HepG2 (cell line): ENCODE measurements around the gene ENAH. TPM values are rescaled to one million over a fixed set of nuclear protein-coding genes. Genes with fewer than 3 reads are reported as not detected.
A peak's percentile ranks its signal among the peaks of the same experiment; 100 is the strongest.

Experiments
- ATAC-seq: fragments of 200-7000 bp; cut with Tn5 transposase; 3 replicates; pipeline ENCODE4 v1.9.1; 2020; ENCODE audit warnings: mild to moderate bottlenecking, moderate library complexity
- BruUV-seq: library from RNA; stranded (reverse); fragments of 400-500 nt; replicated peaks from 2 replicates; lab custom pipeline; 2021; lab: Mats Ljungman, UMichigan
- CTCF ChIA-PET: fragments of 300-600 bp; formaldehyde crosslinking; extraction: SDS; loops from one replicate; lab custom pipeline; 2021; ENCODE audit warnings: low total read pairs, inconsistent platforms, low intra/inter-chr PET ratio; lab: Yijun Ruan, JAX
- POLR2A ChIA-PET: fragments of 350-600 bp; sonication (Branson Sonifier 250); formaldehyde crosslinking; loops from one replicate; lab custom pipeline; 2020; ENCODE audit warnings: antibody characterized with exemption, inconsistent platforms; lab: Yijun Ruan, JAX
- DNase-seq: peaks from one replicate; pipeline ENCODE4 v3.0.0-alpha.2; 2015; ENCODE audit warnings: low spot score
- FAIRE-seq: peaks from 3 replicates; lab custom pipeline; 2011; peaks lifted over from hg19 to GRCh38; lab: Jason Lieb, UNC
- H2AFZ ChIP-seq: one replicate; pipeline ENCODE4 v1.6.1; 2011; ENCODE audit warnings: low read length, inconsistent platforms
- H3K27ac ChIP-seq: fragments of 300-600 bp; 3 replicates; pipeline ENCODE4 v1.8.0; 2011; ENCODE audit warnings: mixed run types, mild to moderate bottlenecking, mixed read lengths, low read length, inconsistent platforms; ENCODE audit not compliant: insufficient read depth; ENCODE audit errors: extremely low read length
- H3K27me3 ChIP-seq, 2 experiments: fragments of 200-600 bp in 1 of 2; 2 replicates in 1 of 2; 3 replicates in 1 of 2; pipeline versions ENCODE4 v1.6.0 to v1.8.0; 2011; ENCODE audit warnings: low read length in 2 of 2, mild to moderate bottlenecking in 2 of 2, moderate library complexity in 2 of 2, inconsistent platforms in 1 of 2; ENCODE audit not compliant: insufficient read depth in 2 of 2, control insufficient read depth in 1 of 2
- H3K36me3 ChIP-seq, 2 experiments: fragments of 200-600 bp in 1 of 2; replicated peaks in 1 of 2; 2 replicates in 1 of 2; 3 replicates in 1 of 2; pipeline versions ENCODE4 v1.5.1 to v1.8.0; 2011; ENCODE audit warnings: low read length in 2 of 2, inconsistent platforms in 1 of 2; ENCODE audit not compliant: insufficient read depth in 2 of 2, control insufficient read depth in 1 of 2
- H3K4me1 ChIP-seq: 2 replicates; pipeline ENCODE4 v1.5.1; 2012; ENCODE audit warnings: low read length, inconsistent platforms; ENCODE audit not compliant: insufficient read depth
- H3K4me2 ChIP-seq: 2 replicates; pipeline ENCODE4 v1.6.0; 2011; ENCODE audit warnings: low read depth, low read length, inconsistent platforms
- H3K4me3 ChIP-seq, 3 experiments: fragments of 200-600 bp in 1 of 3; sonication (generic), shearing (Covaris generic) in 1 of 3; replicated peaks in 1 of 3; 2 replicates each; pipeline ENCODE4 v1.5.1; 2011 to 2016; ENCODE audit warnings: low read length in 3 of 3, inconsistent platforms in 2 of 3, low read depth in 2 of 3, mild to moderate bottlenecking in 2 of 3, control low read depth in 1 of 3, mixed read lengths in 1 of 3; ENCODE audit not compliant: insufficient read depth in 1 of 3
- H3K79me2 ChIP-seq: one replicate; pipeline ENCODE4 v1.6.1; 2011; ENCODE audit warnings: low read length, inconsistent platforms; ENCODE audit not compliant: insufficient read depth
- H3K9ac ChIP-seq: 2 replicates; pipeline ENCODE4 v1.6.0; 2011; ENCODE audit warnings: mild to moderate bottlenecking, low read depth, low read length, inconsistent platforms; ENCODE audit not compliant: insufficient read depth
- H3K9me3 ChIP-seq: 2 replicates; pipeline ENCODE4 v1.5.1; 2012; ENCODE audit warnings: mild to moderate bottlenecking, low read length
- H4K20me1 ChIP-seq: 2 replicates; pipeline ENCODE4 v1.6.0; 2011; ENCODE audit warnings: inconsistent platforms, mild to moderate bottlenecking, low read length, moderate library complexity; ENCODE audit not compliant: insufficient read depth
- AGO1 ChIP-seq: fragments of 200-400 bp; formaldehyde crosslinking; IDR thresholded peaks from 2 replicates; pipeline ENCODE4 v1.6.1; 2017; ENCODE audit warnings: mild to moderate bottlenecking, low read depth, low read length, moderate library complexity; ENCODE audit not compliant: poor library complexity, severe bottlenecking
- KDM5B ChIP-seq: sonication (generic); formaldehyde crosslinking; IDR thresholded peaks from 2 replicates; pipeline ENCODE4 v1.4.0; 2020; ENCODE audit warnings: missing genetic modification reagents, mild to moderate bottlenecking, borderline replicate concordance
- MBNL3 ChIP-seq: fragments of 250-450 bp; sonication (Bioruptor Pico); conservative IDR thresholded peaks from 2 replicates; pipeline ENCODE4 v1.8.0; 2022; ENCODE audit warnings: mild to moderate bottlenecking, inconsistent platforms
- NFE2L1 ChIP-seq: sonication (generic); formaldehyde crosslinking; IDR thresholded peaks from 2 replicates; pipeline ENCODE4 v1.4.0; 2020; ENCODE audit warnings: missing genetic modification reagents, mild to moderate bottlenecking, borderline replicate concordance
- RXRA ChIP-seq: sonication (generic); formaldehyde crosslinking; IDR thresholded peaks from 2 replicates; pipeline ENCODE4 v1.5.1; 2020; ENCODE audit warnings: missing genetic modification reagents
- TBX3 ChIP-seq: fragments of 450-650 bp; IDR thresholded peaks from 2 replicates; pipeline ENCODE4 v1.6.1; 2017; ENCODE audit warnings: antibody characterized with exemption, mild to moderate bottlenecking, inconsistent platforms, borderline replicate concordance
- ZBTB7B ChIP-seq: sonication (generic); formaldehyde crosslinking; IDR thresholded peaks from 2 replicates; pipeline ENCODE4 v1.4.0; 2020; ENCODE audit warnings: missing genetic modification reagents
- ZEB1 ChIP-seq: IDR thresholded peaks from 2 replicates; pipeline ENCODE4 v1.6.1; 2012; ENCODE audit warnings: mild to moderate bottlenecking, low read depth, inconsistent platforms; ENCODE audit not compliant: insufficient replicate concordance
- ZFX ChIP-seq: sonication (generic); formaldehyde crosslinking; IDR thresholded peaks from 2 replicates; pipeline ENCODE4 v1.4.0; 2020; ENCODE audit warnings: mild to moderate bottlenecking, low read depth, missing genetic modification reagents, moderate library complexity
- ZNF143 ChIP-seq: sonication (generic); formaldehyde crosslinking; IDR thresholded peaks from 2 replicates; pipeline ENCODE4 v1.4.0; 2020; ENCODE audit warnings: missing genetic modification reagents
- ZNF746 ChIP-seq: sonication (generic); formaldehyde crosslinking; IDR thresholded peaks from 2 replicates; pipeline ENCODE4 v1.8.0; 2022; ENCODE audit warnings: mild to moderate bottlenecking, missing genetic modification reagents
- ZNF781 ChIP-seq: sonication (generic); formaldehyde crosslinking; IDR thresholded peaks from 2 replicates; pipeline ENCODE4 v1.5.1; 2020; ENCODE audit warnings: borderline replicate concordance, mild to moderate bottlenecking, missing genetic modification reagents; ENCODE audit errors: not compliant biosample characterization
- ZNF782 ChIP-seq: sonication (generic); formaldehyde crosslinking; IDR thresholded peaks from 2 replicates; pipeline ENCODE4 v1.4.0; 2020; ENCODE audit warnings: missing genetic modification reagents, mild to moderate bottlenecking, borderline replicate concordance
- WGBS: methylation state at CpG from one replicate; pipeline ENCODE4 v1.1.6; 2017; ENCODE audit warnings: low lambda C conversion rate; 5-methylcytosine and 5-hydroxymethylcytosine counted together
- in situ Hi-C: cut with HindIII; loops from 2 replicates; pipeline ENCODE4 v1.10.0; 2017; ENCODE audit warnings: low pct_unique_long_range_greater_than_20kb; ENCODE audit not compliant: extremely low pct_ligation_motif_present
- intact Hi-C: fragments of 100-400 bp; cut with micrococcal nuclease; formaldehyde crosslinking; loops from one replicate; pipeline ENCODE4 v1.10.0; 2022; ENCODE audit not compliant: unreplicated experiment
- polyA plus RNA-seq, 8 experiments: library from polyadenylated mRNA; depleted of rRNA in 3 of 8; stranded (reverse) in 7 of 8; unstranded in 1 of 8; fragments of >200 nt; fragmentation: Illumina TruSeq in 4 of 8; extraction: Trizol in 4 of 8; gene quantifications; 2 replicates each; pipeline versions ENCODE4 v1.2.1 to v1.2.3, GENCODE V29; 2011 to 2016; ENCODE audit warnings: low read depth in 4 of 8, missing spikeins in 1 of 8, mixed read lengths in 1 of 8; ENCODE audit not compliant: insufficient read depth in 1 of 8
- total RNA-seq, 5 experiments: library from RNA; depleted of rRNA; stranded (reverse); fragments of >200 nt; fragmentation: Illumina TruSeq; extraction: Trizol; gene quantifications; 2 replicates each; pipeline ENCODE4 v1.2.3, GENCODE V29; 2016; ENCODE audit warnings: low read depth in 1 of 5

ENAH gene
- total and polyA plus RNA-seq, 2 of the 13 experiments (the other 11 are each of a cell fraction or from before 2014, with no cell fraction given): 22.1 to 58.3 TPM

- no peak for ATAC-seq
- H4K20me1 ChIP-seq: no peaks in the 10 kb centered on the region
- H3K4me1 ChIP-seq: peaks cover 99% of the 10 kb centered on the region
- in situ Hi-C loops (no loop called here), intact Hi-C loops (no loop called here)
- no peaks in the 10 kb centered on the region for H3K79me2 ChIP-seq
- 0 out of 2 replicates have a peak overlapping the region, but pooled peaks have one; percentile 14 for H3K9ac ChIP-seq
- TF ChIP-seq ZNF143 (CRISPR knock-in tag) (0 out of 2 replicates have a peak, but pooled peaks have one; percentile 15), ZBTB7B (no peak), ZNF782 (CRISPR knock-in tag) (no peak), AGO1 (no peak), ZEB1 (peak; percentile 57)
- FAIRE-seq: no peak
- POLR2A ChIA-PET: interaction anchor here (1.1 to 2.5 kb wide), 7 partner anchors 8 to 617 kb away, joined by 3 to 14 read pairs (median 5); partner anchors contain the start of genes H3-3A, PYCR2 and SRP9
- CTCF ChIA-PET: no interaction called here
- WGBS: 64% methylated on average over 8 of the region's 9 CpGs
- no peaks in the 10 kb centered on the region for H3K9me3 ChIP-seq
- H3K4me3 ChIP-seq: peak overlapping the region in 1 of 3 experiments; percentile 20; a peak in 1 of 6 replicates
- no peaks in the 10 kb centered on the region for H3K36me3 ChIP-seq
- H3K27ac ChIP-seq: no peak overlapping the region
- H3K4me2 ChIP-seq: peak overlapping the region; percentile 66
- no peaks in the 10 kb centered on the region; a peak in 1 of 5 replicates for H3K27me3 ChIP-seq
- H2AFZ ChIP-seq: peak overlapping the region; percentile 34
- no peak for DNase-seq
- BruUV-seq: no TSS peak
These were observed 207.0 kb downstream of the ENAH start for GRCh38 chr1:225445639-225446594.

- peaks cover 74% of the 10 kb centered on the region for H3K4me1 ChIP-seq
- ChIA-PET CTCF (interaction anchor here (0.9 to 1.3 kb wide), 2 partner anchors 33 to 123 kb away, joined by 3 to 6 read pairs; no protein-coding TSS in a partner anchor), POLR2A (interaction anchor here (0.7 to 2.5 kb wide), 10 partner anchors 9 to 620 kb away, joined by 3 to 7 read pairs (median 4); partner anchors contain the start of genes H3-3A, PYCR2 and SDE2)
- H3K9me3 ChIP-seq: no peaks in the 10 kb centered on the region
- peak overlapping the region; percentile 95 for H3K4me2 ChIP-seq
- in situ Hi-C loops (no loop called here), intact Hi-C loops (loop anchor here (5.0 kb wide), 1 partner anchor 125 kb away; no protein-coding TSS in a partner anchor)
- WGBS: 0% methylated on average over 2 of the region's 3 CpGs
- H3K79me2 ChIP-seq: no peaks in the 10 kb centered on the region
- no TSS peak for BruUV-seq
- H2AFZ ChIP-seq: peak overlapping the region; percentile 72
- H3K36me3 ChIP-seq: no peaks in the 10 kb centered on the region
- ATAC-seq: peak; percentile 41
- FAIRE-seq: no peak
- no peak for DNase-seq
- no peaks in the 10 kb centered on the region for H3K27me3 ChIP-seq
- peak overlapping the region; percentile 81 for H3K27ac ChIP-seq
- no peaks in the 10 kb centered on the region for H4K20me1 ChIP-seq
- H3K9ac ChIP-seq: peak overlapping the region; percentile 56
- peak overlapping the region; percentile 44 to 67 (median 48) for H3K4me3 ChIP-seq
- TF ChIP-seq KDM5B (0 out of 2 replicates have a peak, but pooled peaks have one; percentile 32), MBNL3 (CRISPR knock-in tag) (no peak), RXRA (0 out of 2 replicates have a peak, but pooled peaks have one; percentile 22), NFE2L1 (CRISPR knock-in tag) (no peak), TBX3 (no peak), ZNF746 (no peak), ZNF781 (CRISPR knock-in tag) (no peak), ZFX (CRISPR knock-in tag) (0 out of 2 replicates have a peak, but pooled peaks have one; percentile 20)
These were observed 210.8 kb downstream of the ENAH start for GRCh38 chr1:225442123-225442505.
